Tibial artery (tissue), 4 donors: ENCODE measurements around the gene SRGAP3.

Source experiments
- DNase-seq, 2 donors: peaks; one replicate each; pipeline ENCODE4 v3.0.0-alpha.2; 2019
- H3K27ac ChIP-seq, 2 donors: fragments of 200-600 bp; sonication (generic) in 1 of 2; 1 replicate in 1 of 2; 2 replicates in 1 of 2; pipeline ENCODE4 v1.5.1; 2018 to 2019; ENCODE audit warnings: mild to moderate bottlenecking in 1 of 2
- H3K27me3 ChIP-seq, 2 donors: fragments of 200-600 bp; sonication (generic) in 1 of 2; one replicate each; pipeline versions ENCODE4 v1.5.1 to v1.6.0; 2016 to 2019
- H3K36me3 ChIP-seq, 3 donors: fragments of 200-600 bp; sonication (generic) in 2 of 3; one replicate each; pipeline ENCODE4 v1.5.1; 2016 to 2019; ENCODE audit warnings: mild to moderate bottlenecking in 2 of 3
- H3K4me1 ChIP-seq, 4 donors: fragments of 200-600 bp; sonication (generic) in 2 of 4; 1 replicate in 3 of 4; 2 replicates in 1 of 4; pipeline ENCODE4 v1.5.1; 2016 to 2019
- H3K4me3 ChIP-seq, 2 donors: fragments of 200-600 bp; sonication (generic) in 1 of 2; 1 replicate in 1 of 2; 2 replicates in 1 of 2; pipeline ENCODE4 v1.5.1; 2018 to 2019; ENCODE audit warnings: mild to moderate bottlenecking in 2 of 2
- H3K9me3 ChIP-seq, 3 donors: fragments of 200-600 bp; sonication (generic) in 1 of 3; one replicate each; pipeline ENCODE4 v1.5.1; 2016 to 2019
- CTCF ChIP-seq, 2 experiments: fragments of 200-600 bp in 1 of 2; fragments of 450-650 bp in 1 of 2; IDR thresholded peaks; one replicate each; pipeline ENCODE4 v1.5.1; 2017 to 2019; ENCODE audit warnings: antibody characterized with exemption in 2 of 2, mild to moderate bottlenecking in 1 of 2, moderate library complexity in 1 of 2
- intact Hi-C: fragments of 100-400 bp; cut with DNase I; formaldehyde crosslinking; loops from one replicate; pipeline ENCODE4 v1.15.0; 2023; ENCODE audit warnings: low total_unique reads

The SRGAP3 gene

GRCh38 chr3:9136746-9137465 lies 112.5 kb downstream of the SRGAP3 start:
- no peak for TF ChIP-seq CTCF (IDR thresholded peaks at IDR 0.05)
- intact Hi-C loops, result no loop called here
- peak overlapping the region in 1 of 2 donors; percentile 40 for H3K4me3 ChIP-seq
- no peak for DNase-seq
- no peak overlapping the region for H3K27ac ChIP-seq
- H3K9me3 ChIP-seq, result peaks cover 0 to 4% (median 0%) of the 10 kb centered on the region in 3 donors
- peaks cover 0 to 28% (median 15%) of the 10 kb centered on the region in 4 donors for H3K4me1 ChIP-seq
- peaks cover 0 to 14% of the 10 kb centered on the region in 2 donors for H3K27me3 ChIP-seq
- H3K36me3 ChIP-seq, result no peaks in the 10 kb centered on the region

GRCh38 chr3:9135930-9136525 lies 113.4 kb downstream of the SRGAP3 start:
- Histone ChIP-seq H3K9me3 (peaks cover 0 to 4% (median 0%) of the 10 kb centered on the region in 3 donors), H3K27me3 (peaks cover 0 to 14% of the 10 kb centered on the region in 2 donors), H3K4me3 (peak overlapping the region; percentile 29 to 40), H3K36me3 (no peaks in the 10 kb centered on the region), H3K27ac (no peak overlapping the region), H3K4me1 (peaks cover 0 to 19% (median 8%) of the 10 kb centered on the region in 4 donors)
- no peak for DNase-seq
- intact Hi-C loops, result no loop called here
- no peak for TF ChIP-seq CTCF (IDR thresholded peaks at IDR 0.05)

- Histone ChIP-seq H3K4me3 (peak overlapping the region in 1 of 2 donors; percentile 29), H3K27ac (no peak overlapping the region), H3K27me3 (peaks cover 0 to 14% of the 10 kb centered on the region in 2 donors), H3K4me1 (peaks cover 0 to 17% (median 7%) of the 10 kb centered on the region in 4 donors), H3K36me3 (no peaks in the 10 kb centered on the region), H3K9me3 (peaks cover 0 to 4% (median 0%) of the 10 kb centered on the region in 3 donors)
- no peak for TF ChIP-seq CTCF (IDR thresholded peaks at IDR 0.05)
- no peak for DNase-seq
- intact Hi-C loops, result no loop called here
Measured at GRCh38 chr3:9135526-9135925, 113.9 kb downstream of the SRGAP3 start.

GRCh38 chr3:9133656-9134055 lies 115.8 kb downstream of the SRGAP3 start:
- peaks cover 0 to 8% of the 10 kb centered on the region in 2 donors for H3K27me3 ChIP-seq
- no peak for DNase-seq
- H3K27ac ChIP-seq, result no peak overlapping the region
- intact Hi-C loops, result no loop called here
- H3K36me3 ChIP-seq, result no peaks in the 10 kb centered on the region
- no peak for TF ChIP-seq CTCF (IDR thresholded peaks at IDR 0.05)
- peaks cover 0 to 17% (median 7%) of the 10 kb centered on the region in 4 donors for H3K4me1 ChIP-seq
- H3K9me3 ChIP-seq, result no peaks in the 10 kb centered on the region
- no peak overlapping the region for H3K4me3 ChIP-seq

- intact Hi-C loops, result no loop called here
- no peaks in the 10 kb centered on the region for H3K9me3 ChIP-seq
- H3K4me3 ChIP-seq, result no peak overlapping the region
- H3K4me1 ChIP-seq, result peaks cover 0 to 6% (median 0%) of the 10 kb centered on the region in 4 donors
- H3K27ac ChIP-seq, result no peak overlapping the region
- no peaks in the 10 kb centered on the region for H3K27me3 ChIP-seq
- no peak for DNase-seq
- no peaks in the 10 kb centered on the region for H3K36me3 ChIP-seq
- no peak for TF ChIP-seq CTCF (IDR thresholded peaks at IDR 0.05)
Measured at GRCh38 chr3:9130345-9131305, 118.8 kb downstream of the SRGAP3 start.
